Stimulated activated CD8-positive, alpha-beta memory T cell treated with anti-CD3 and anti-CD28 coated beads, Interleukin-12 subunit alpha, Interleukin-12 subunit beta, amount 100 ng/mL, for 24 hours (primary cell): ENCODE data around the gene PLET1.

ENCODE experiments used
- DNase-seq: peaks from one replicate; pipeline ENCODE4 v3.0.0-alpha.2; 2020; ENCODE audit errors: extremely low read depth

The PLET1 gene, protein sequence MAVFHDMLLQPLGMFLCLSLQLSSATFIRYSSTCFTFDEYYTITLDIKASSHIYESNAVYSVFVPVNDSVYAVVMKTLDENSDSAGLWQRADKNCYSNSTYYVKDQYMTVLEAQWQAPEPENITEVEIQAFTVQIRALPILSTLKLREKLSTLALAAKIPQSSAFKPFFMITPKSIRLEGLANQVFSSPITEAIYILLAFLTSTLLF

DNA sequence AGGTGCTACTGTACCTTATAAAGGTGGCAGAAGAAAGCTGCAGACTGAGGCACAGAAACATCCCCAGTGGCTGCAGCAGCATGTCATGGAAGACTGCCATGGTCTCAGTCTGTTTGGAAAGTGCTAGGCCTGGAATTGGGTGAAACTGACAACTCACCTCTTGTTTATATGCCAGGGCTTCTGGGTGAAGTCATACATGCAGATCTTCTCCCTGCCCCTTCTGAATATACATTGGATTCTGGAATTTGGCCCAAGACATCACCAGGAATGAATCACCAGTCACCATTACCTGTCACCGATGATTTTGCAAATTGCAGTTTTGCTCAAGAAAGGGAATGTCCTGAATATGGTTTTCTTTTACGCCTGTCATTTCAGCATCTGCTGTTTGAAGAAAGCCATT is at the start of gene PLET1:
Gene PLET1 (minus strand): TSS at position 371 of the 400 bp plus-strand sequence. CDS start 271 bp downstream, at position 100.
- DNase-seq: no peak

DNA sequence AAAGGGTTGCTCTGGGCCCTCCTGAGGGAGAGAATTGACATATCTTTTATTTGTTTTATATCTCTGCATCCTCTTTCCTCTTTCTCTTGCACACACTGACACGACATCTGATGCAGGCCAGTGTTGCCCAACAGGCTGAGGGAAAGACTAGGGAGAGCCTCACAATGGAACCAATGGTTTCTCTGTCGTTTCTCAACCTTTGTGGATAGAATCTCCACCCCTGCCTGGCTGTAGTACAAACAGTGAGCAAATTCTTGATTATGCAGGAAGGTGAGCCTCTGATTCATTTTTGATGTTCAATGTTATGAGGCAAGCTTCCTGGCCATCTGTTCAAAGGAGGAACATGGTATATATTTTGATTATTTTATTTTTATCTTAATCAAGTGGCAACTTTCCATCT is 49.8 kb upstream of the PLET1 start:
- DNase-seq: no peak

DNA sequence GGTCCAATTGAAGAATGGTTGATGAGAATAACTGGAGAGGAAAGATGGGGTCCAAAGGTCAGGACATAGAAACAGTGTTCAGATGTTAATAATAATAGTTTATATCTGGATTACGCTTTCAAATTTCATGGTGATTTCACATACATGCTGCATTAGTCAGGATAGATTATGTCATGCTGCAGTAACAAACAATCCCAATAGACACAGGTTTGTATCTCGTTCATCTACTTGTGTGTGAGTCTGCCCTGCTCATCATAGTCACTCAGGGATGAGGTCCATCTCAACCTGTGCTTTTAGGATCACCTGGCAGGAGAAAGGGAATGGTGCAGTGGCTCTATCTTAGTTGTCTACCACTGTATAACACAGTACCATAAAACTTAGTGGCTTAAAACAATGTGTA is 48.0 kb upstream of the PLET1 start:
- DNase-seq: no peak

DNA sequence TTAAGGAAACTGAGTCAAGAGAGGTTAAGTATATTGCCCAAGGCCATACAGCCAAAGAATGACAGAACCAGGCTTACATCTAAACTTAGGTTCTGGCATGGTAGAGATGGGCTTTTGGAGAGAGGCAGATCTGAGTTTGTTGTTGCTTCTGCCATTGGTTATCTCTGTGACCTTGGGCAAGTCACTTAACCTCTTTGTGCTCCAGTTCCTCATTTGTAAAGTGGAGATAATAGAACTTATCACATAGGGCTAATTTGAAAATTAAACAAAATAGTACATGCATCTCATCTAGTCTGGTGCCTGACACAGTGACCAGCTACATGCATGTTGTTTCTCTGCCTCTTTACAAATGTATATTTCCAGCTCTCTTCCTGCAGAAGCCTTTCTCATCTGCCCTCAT is 47.0 kb upstream of the PLET1 start:
- DNase-seq: no peak

DNA sequence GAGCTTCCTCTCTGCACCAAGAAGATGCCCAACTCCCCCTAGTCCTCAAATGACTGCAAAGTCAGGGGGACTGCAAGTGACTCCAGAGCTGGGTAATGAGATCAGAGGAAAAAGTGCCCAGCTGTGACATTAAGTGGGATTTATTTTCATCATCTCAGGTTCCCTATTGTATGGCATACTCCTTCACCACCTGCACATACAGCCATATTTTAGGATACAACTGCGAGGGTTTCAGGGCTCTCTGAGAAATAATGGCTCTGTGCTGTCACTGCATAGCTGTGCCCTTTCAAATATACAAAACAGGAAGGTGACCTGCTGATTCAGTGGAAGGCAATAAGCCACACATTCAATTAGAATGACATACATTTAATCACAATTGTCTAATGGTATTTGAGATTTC is 45.6 kb upstream of the PLET1 start:
- no peak for DNase-seq

DNA sequence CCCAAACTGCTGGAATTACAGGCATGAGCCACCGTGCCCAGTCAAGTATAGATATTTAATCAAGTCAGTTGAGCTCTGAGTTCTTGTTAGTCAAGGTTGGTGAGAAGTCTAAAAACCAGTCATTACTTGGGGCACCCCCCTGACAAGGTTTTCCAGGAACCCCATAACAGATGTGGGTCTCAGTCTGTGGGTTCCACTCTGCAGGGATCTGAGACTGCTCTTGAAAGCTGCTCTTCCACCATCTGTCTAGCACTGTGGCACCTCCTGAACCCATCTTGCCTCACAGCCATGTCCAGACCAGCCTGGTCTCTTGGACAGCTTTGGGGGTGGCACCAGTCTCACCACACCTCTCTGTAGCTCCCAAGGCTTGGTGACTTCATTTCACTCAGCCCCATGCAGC is 44.3 kb upstream of the PLET1 start:
- no peak for DNase-seq

DNA sequence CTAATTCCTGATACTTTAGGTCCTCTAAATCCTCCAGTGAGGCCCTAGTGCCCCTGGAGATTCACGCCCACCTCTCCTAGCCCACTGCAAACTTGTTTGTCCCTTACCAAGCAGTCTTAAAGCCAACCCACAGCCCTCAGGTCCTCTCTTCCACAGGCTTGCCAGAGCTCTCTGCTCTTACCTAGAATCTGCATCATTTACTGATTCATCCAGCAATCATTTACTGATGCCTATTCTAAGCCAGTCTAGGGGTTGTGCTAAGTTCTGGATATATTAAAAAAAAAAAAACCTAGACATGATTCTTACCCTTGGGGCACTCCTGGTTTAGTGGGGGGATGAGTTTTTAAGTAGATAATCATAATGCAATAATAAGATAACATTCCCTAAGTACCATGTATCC is 43.0 kb upstream of the PLET1 start:
- no peak for DNase-seq

DNA sequence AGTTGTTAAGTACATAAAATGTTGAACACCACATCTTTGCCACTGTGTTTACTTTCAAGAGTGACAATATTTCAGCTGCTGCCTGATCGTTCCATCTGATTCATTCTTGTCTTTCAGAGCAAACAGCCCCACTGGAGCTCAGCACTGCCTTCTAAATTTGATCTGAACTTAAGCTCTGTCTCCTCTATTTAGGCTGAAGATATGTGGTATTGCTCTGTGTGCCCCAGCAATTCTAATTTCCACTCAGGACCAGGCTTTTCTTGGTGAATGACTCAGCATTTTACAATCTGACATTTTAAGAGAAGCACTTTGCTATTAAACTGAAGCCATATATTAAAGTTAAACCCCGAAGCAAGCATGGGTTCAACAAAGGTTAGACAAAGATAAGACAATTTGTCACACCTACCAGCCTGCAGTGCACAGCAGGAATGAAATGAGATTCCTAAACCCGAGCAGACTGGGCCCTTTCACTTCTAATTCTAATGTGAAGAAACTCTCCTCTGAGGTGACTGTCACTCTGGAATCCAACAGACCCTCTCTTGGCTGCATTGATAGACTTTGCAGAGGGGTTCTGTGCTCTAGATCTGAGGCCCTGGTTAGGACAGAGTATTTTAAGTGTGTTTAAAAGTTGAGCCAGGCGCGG is 41.7 kb upstream of the PLET1 start:
- no peak for DNase-seq

DNA sequence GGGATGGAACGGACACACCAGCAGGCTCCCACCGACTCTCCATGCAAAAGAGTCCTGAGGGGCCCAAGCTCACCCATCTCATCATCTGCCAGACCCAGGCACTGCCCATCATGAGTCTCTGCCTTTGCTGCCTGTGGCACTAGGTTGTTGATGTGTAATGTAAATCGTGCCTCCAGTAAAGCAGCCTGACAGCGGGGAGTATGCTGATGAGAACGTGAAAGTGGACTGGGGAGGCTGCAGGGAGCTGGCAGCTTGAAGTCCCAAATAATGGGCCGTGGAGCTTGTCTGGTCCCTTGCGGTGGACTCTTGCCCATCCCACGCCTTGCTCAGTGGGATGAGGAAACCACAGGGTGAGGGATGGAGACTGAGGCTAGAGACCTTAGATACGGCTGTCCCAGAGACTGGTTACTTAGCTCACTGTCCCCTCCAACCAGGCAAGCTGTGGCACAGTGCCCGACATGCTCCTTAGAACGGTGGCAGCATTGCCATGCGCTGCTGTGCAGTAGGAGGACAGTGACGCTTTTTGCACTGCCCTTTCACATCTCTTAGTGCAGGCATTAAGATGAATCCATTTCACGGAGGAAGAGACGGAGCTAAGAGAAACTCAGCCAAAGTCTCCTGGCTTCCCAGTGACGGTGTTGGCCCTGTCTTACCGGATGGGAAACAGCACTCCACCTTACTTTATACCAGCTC is 39.6 kb upstream of the PLET1 start:
- no peak for DNase-seq

DNA sequence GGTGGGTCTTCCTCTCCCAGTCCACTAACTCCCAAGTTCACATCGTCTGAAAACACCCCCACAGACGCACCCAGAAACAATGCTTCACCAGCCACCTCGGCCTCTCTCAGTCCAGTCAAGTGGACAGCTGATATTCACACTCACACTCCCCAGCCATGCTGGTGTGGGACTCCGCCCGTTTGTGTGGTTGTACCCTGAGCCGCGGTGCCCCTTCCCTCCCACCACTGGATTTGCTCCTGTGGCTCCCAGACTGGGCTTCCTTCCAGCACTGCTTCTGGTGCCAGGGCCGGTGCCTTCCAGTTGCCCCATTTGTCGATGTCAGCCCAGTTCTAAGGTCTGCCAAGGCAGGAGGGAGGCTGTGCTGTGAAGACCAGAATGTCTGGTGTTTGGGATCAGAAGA is 37.9 kb upstream of the PLET1 start:
- DNase-seq: no peak

DNA sequence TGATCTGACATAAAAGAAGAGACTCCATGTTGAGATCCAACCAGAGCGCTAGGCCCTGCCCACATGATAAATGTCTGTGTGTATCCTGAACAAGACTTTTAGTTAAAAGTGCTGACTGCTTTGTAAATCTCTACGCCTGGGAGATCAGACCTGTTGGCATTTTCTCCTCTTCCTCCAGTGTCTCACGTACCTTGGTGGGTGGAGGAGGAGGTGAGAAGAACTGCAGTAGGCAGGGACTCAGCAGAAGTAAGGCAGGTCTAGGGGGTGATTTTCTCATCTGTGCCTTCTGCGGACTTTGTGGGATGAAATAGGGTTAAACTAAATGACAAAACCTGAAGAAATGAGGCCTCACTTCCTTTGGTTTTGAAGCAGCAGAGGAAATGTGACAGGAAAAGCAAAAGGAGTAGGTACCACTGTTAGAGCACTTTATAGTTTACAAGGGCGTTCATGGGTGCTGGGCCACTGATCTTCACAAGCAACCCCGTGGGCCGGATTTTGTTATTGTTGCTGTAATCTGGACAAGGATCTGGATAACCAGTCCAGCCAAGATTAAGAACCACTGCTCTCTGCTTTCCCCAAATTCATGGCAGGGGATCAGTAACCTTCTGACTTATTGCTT is 36.7 kb upstream of the PLET1 start:
- no peak for DNase-seq

DNA sequence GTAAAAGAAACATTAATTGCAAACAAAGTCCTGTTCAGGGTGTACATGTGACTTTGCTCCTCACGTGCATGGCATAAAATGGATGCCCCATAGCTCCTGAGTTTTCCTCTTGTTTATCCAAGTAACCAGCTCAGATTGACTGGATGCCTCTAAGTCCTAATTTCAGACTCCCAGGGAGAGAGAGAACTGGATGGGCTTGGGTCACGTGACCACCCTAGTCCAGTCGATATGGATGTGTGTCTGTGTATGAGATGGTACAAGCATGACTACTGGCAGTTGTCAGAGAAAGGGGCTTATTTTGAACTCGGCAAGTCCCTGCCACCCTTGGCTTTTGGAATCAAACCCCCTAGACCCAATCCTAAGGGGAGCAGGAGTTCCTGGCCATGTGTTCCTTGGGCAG is 35.4 kb upstream of the PLET1 start:
- no peak for DNase-seq

DNA sequence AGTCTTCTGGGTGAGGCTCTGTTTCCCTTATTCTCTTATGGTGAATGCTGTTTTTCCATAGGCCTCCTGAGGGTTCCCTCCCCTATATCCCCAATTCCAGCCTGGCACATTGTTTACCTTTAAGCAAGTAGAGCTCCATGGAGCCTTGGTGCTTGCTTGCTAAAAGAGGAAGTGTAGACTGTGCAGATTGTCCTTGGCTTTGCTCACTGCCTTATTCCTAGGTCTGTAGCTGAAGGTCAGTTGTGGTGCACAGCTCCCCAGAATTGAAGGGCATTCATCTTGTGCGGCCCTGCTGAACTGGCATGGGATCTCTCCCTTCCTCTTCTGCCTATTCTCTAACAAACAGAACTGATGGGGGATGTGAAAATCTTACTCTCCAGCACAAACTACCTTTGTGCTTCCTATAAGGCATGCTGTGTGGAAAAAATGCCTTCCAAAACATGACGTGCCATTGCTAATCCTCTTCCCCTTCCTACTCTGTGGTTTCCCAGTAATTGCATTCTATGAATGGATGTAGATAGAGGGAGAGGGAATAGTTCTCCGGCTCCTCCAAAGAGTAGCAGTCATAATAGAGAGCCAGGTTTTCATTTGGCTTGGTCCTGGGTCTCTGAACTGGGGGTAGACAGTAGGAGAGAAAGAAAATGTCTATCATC is 34.2 kb upstream of the PLET1 start:
- DNase-seq: no peak

DNA sequence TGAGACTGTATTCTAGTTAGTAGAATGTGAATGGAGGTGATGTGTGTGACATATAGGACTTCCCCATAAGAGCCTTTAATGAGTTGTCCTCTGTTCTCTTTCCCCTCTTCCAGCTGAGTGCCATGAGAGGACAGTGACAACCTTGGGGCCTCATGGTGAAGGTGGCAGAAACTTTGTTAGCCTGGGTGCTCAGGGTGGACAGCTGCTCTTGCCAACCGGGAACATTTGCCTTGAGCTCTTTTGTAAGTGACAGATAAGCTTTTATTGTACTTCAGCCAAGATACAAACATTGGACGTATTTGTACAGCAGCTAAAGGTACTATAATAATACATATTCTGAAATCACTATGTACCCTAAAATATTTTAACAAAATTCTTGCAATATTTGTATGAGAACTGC is 33.0 kb upstream of the PLET1 start:
- no peak for DNase-seq

DNA sequence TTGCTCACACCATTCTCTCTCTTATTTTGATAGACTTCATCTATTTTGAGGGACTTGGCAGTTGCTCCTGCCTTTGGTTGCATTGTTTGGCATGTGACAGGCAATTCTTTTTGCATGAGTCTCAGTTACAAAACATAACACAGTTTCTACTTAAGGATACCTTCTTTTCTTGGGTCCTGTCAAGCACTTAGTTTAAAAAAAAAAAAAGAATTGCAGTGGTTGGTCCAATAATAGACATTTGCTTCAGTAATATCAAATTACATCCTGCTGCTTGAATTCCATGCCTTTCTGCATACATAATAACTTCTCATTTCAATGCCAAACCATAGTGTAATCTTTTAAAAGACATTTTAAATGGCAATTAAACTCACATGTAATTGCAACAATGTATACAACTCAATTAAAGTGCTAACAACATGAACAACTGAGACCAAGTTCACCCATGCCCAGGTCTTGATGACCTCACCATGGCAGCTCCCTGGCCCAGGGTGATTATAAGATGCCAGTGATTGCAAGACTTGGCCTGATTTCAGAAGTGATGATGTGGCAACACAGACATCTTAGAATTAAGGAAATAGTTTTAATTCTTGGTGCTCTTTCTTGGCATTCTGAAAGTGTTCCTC is 32.2 kb upstream of the PLET1 start:
- DNase-seq: no peak

DNA sequence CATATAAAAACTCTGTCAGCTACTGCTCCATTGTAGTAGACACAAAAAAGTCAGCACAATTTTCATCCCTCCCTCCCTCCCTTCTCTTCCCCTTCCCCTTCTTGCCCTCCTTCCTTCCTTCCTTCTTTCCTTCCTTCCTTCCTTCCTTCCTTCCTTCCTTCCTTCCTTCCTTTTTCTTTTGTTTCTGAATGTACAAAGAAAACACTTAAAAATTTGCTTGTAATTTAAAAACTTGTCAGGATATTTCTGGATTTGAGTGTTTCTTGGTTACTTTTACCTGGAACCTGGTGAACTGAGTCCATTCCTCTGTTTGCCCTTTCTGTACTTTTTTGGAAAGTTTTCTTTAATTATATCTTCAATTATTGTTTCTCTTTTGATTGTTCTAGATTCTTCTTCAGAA is 31.5 kb upstream of the PLET1 start:
- no peak for DNase-seq

DNA sequence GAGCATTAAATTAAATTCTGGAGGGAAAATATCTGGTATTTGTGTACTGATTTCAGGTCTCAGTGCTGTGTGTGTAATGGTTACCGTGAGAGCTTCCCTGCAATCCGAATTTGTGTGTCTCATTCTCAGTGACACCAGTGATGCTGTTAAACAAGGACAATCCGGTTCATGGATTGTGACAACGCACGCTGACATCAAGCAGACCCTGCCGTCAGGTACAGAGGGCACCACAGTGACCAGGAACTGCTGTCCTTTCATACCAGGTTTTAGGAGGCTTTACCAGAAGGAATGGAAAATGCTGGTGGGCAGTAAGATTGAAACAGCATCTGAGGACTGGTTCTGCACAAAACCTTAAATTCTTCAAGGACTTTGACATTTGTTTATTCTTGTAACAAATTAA is 30.5 kb upstream of the PLET1 start:
- DNase-seq: no peak

DNA sequence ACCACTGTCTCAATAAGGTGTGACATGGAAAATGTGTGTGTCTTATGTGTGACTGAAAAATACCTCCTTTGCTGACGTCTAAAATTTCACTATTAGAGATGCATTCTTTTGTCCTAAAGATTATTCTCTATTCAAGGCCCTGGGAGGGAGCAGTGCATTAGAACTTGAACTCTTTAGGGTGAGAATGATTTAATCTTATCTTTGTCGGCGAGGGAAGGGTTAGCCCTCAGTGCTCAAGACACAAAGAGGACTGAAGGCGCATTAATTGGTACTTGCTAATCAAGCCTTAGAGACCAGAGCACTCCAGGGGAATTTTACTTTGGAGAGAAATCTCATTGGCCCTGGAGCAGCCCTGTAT is 29.8 kb upstream of the PLET1 start:
- no peak for DNase-seq

DNA sequence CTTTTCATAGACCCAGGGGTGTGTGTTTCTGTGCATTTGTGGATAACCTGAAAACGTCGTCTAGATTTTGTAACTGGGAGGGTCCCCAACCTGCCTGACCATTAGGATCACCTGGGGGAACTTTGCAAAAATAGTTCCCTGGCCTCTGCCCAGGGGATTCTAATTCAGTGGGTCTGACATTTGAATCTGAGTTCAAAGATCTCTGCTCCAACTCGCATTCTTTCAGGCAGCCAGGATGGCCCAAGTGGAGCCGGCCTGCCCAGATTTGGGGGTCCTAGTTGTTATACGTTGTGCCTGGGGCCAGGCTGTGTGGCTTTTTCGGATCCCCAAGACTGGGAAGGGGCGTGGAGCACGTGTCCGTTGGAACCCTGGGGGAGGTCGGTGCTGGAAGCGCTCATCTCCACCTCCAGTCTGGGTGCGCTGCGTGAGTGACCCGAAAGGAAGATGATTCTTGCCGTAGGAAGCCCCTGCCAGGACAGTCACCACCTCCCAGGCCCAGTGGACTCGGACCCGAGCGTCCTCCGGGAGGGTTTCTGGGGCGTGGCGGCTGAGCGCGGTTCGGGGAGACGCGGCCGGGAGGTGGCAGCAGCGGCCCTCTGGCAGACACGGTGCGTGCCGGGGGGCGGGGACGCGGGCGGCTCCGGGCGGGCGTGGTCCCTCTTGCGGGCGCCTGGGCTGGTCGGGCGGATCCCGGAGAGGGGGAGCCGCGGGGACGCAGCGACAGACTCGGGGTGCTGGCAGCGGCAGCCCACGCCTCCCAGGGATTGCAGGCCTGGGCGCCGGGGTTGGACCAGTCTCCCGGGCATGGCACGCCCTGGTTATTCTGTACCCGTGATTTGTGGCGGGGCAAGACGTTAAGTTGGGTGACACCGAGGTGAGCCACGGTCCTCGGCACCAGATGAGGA is 29.2 kb upstream of the PLET1 start:
- DNase-seq: peak; percentile 61

DNA sequence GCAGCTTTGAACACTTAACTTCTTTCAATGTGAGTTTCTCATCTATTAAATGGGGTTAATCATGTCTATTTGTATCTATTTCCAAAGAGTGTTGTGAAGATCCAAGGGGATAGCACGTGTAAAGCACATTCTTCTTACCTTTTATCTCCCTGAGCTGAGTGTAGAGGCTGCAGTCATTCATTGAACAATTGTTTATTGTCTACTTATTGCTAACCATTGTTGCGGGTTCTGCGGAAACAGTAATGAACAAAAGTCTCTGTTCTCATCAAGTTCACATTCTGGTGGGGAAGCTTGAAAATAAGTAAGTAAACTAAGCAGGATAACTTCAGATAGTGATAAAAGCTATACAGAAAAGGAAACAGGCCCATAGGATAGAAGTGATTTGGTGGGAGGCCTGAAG is 27.4 kb upstream of the PLET1 start:
- no peak for DNase-seq

DNA sequence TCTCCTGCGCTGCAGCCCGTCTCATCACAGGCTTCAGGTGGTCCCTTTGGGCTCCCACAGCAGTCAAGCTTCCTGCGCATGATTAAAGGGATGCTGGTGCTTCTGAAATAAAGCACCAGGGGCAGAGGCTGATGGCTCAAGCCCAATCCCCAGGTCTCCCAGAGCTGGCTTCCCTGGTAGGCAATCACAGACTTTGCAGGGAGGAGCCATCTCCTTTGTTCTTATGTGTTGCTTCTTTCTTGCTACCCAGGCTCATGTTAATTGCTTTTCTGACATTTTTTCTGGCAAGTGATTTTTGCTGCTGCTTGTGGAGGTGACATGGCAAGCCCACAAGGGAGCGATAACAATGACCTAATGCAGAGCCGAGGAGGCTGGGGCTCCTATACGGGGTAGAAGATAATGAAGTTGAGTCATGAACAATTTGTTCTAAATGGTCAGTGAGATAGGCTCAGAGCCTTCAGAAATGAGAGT is 25.2 kb upstream of the PLET1 start:
- no peak for DNase-seq
